Astrocyte of the spinal cord (primary cell): Measurements from ENCODE around the gene MMS22L.

Experiments used
- DNase-seq: peaks from one replicate; pipeline ENCODE4 v3.0.0; 2011; ENCODE audit warnings: low read depth, low spot score
- H3K4me3 ChIP-seq: 2 replicates; pipeline ENCODE4 v1.5.1; 2011; ENCODE audit warnings: low read depth, mild to moderate bottlenecking, low read length, moderate library complexity
- CTCF ChIP-seq: IDR thresholded peaks from 2 replicates; pipeline ENCODE4 v1.5.1; 2012; ENCODE audit warnings: low read depth, mild to moderate bottlenecking, low read length, inconsistent platforms
- in situ Hi-C: cut with HindIII; loops from 2 replicates; pipeline ENCODE4 v1.10.0; 2017; ENCODE audit warnings: low sequenced_read_pairs

The MMS22L gene

GRCh38 chr6:97282726-97283617 lies at the start of gene MMS22L:
Gene MMS22L (minus strand): TSS chr6:97283216. CDS start chr6:97282477, 739 bp downstream.
- in situ Hi-C loops: no loop called here
- H3K4me3 ChIP-seq: peak within 1 kb of the TSS; percentile 96
- TF ChIP-seq CTCF: no peak
- peak; percentile 95 for DNase-seq

DNA sequence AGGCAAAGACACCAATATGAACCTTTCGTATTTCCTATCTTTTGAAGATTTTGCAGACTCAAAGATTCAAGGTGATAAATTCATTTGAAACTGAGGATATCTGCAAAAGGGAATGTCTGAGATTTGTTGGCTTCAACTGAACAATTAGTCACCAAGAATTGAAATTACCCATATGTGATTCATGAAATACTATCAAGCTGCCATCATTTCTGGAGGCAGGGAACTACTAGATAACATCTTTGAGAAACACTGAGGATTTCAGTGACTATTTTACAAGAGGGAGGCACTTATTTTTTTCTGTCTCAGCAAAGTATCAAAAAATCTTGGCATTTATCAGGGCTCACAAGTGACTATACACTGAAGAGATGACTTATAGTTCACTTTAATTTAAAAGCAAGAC lies 39.8 kb upstream of the MMS22L start:
- no peak overlapping the region for H3K4me3 ChIP-seq
- DNase-seq: no peak
- no peak for TF ChIP-seq CTCF
- in situ Hi-C loops: no loop called here

DNA sequence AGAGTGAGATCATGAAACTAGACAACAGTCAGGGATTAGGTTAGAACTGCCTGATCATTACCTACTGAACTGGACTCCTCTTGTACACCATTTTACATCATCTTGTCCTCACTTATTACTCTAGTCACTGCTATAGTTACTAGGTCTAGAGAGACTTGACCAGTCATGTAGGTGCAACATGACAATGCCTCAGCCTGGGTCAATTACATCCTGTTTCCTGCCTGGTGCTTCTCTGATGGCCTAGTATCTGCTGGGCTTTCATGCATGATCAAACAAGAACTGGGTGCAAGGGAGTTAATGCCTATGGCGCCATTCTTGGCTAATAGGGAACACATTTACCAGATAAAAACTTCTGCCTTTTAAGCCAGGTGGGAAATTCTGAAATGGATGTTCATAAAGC lies 39.2 kb upstream of the MMS22L start:
- TF ChIP-seq CTCF: no peak
- no peak overlapping the region for H3K4me3 ChIP-seq
- no peak for DNase-seq
- in situ Hi-C loops: no loop called here

DNA sequence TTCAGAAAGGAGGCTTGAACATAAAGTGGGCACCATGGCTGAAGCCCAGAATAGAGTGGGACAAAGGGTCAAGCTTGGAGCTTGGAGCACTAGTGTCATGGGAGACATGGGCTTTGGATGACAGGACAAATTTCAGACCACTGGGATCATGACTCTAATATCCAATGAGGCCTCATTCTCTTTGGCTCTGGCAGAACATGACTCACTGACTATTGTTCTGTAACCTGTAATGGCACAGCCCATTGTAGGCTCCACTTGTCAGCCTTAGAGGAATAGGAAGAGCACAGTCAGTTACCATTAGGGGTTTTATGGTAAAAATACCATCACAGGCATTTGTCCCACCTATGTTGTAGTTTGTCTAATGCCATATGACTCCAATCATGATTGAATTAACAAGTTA lies 34.0 kb upstream of the MMS22L start:
- no peak overlapping the region for H3K4me3 ChIP-seq
- TF ChIP-seq CTCF: no peak
- DNase-seq: no peak
- in situ Hi-C loops: no loop called here

DNA sequence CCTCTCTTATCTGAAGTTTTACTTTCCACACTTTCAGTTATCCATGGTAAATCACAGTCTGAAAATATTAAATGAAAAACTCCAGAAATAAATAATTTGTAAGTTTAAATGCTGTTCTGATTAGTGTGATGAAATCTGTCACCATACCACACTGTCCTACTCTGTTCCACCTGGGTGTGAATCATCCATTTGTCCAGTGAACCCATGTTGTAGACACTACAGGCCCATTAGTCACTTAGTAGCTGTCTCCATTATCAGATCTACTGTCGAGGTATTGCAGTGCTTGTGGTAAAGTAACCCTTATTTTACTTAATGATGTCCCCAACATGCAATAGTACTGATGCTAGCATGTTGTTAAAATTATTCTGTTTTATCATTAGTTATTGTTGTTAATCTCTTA lies 29.2 kb upstream of the MMS22L start:
- in situ Hi-C loops: no loop called here
- no peak overlapping the region for H3K4me3 ChIP-seq
- no peak for DNase-seq
- no peak for TF ChIP-seq CTCF

DNA sequence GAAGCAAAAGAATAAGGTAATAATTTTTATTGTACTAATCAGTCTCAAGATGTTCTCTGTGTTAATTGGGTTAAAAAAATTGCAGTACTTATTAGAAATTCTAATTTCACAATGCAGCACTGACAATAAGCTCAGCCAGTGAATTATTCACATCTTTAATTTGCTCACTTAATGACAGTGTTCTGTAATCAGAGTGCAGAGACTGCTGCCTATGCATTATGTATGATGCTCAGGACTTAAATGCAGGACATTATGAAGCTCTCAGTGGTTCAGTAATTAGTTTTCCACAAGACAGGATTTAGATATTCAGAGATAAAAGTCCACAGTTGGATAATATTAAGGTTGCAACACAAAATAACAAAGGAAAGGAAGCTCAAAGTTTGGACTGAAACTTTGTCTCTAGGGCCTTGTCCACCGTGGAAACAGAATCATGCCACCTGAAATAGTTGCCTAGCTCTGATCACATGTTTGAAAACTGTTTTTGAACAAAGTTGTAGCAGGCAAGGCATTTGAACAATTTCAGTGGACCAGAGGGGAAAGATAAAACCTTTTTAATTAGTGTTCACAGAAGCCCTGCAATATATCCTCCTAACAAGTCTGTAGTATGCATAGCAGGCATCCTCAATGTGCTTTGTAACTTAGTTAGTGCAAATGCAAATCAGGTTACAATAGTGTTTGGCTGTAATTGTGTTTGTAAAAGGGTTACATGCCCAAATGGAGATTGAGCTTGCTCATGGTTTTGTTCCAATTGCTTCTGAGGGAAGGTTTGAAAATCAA lies 23.7 kb upstream of the MMS22L start:
- in situ Hi-C loops: no loop called here
- DNase-seq: no peak
- TF ChIP-seq CTCF: no peak
- no peak overlapping the region for H3K4me3 ChIP-seq
